ENCODE data around the gene SYF2. TPM values are rescaled to one million over a fixed set of nuclear protein-coding genes. Genes with fewer than 3 reads are reported as not detected.

SYF2 gene
- polyA plus RNA-seq, 2 of the 4 experiments (the other 2 are of a cell fraction), result 38.6 to 39.7 TPM

- TF ChIP-seq ATOH8 (CRISPR knock-in tag; IDR thresholded peaks at IDR 0.05; ENCODE audit: low read depth) (no peak), RFX5 (IDR thresholded peaks at IDR 0.05) (no peak), RARB (CRISPR knock-in tag; IDR thresholded peaks at IDR 0.05) (no peak), RAD21 (conservative IDR thresholded peaks at IDR 0.05 in 1 of 2, IDR thresholded peaks at IDR 0.05 in 1 of 2) (no peak), JUN (IDR thresholded peaks at IDR 0.05) (no peak)
These were observed 33.5 kb downstream of the SYF2 start (continued) for GRCh38 chr1:25198663-25199252.

- CTCF ChIA-PET, result interaction anchor here (1.0 to 1.7 kb wide), 3 partner anchors 349 to 350 kb away, joined by 3 to 5 read pairs (median 3); no protein-coding TSS in a partner anchor
- H3K4me1 ChIP-seq, result no peaks in the 10 kb centered on the region
- FAIRE-seq (no peak), DNase-seq (ENCODE audit: low read depth in 1 of 2, low spot score in 1 of 2) (no peak), ATAC-seq (no peak)
- H3K27ac ChIP-seq, result no peak overlapping the region
- H3K4me2 ChIP-seq, result no peak overlapping the region
- no peaks in the 10 kb centered on the region for H3K9me3 ChIP-seq
- POLR2A ChIA-PET, result no interaction called here
- no peak overlapping the region for H3K4me3 ChIP-seq
- TF ChIP-seq ESRRA (IDR thresholded peaks at IDR 0.05; ENCODE audit: borderline replicate concordance, low read length), result no peak
- no peak for TF ChIP-seq RARB (CRISPR knock-in tag; IDR thresholded peaks at IDR 0.05)
- TF ChIP-seq RAD21 (conservative IDR thresholded peaks at IDR 0.05 in 1 of 2, IDR thresholded peaks at IDR 0.05 in 1 of 2), result no peak
- TF ChIP-seq NR3C1 (IDR thresholded peaks at IDR 0.05), result no peak
- no peak for TF ChIP-seq ZC3H11A (IDR thresholded peaks at IDR 0.05)
- no peak for TF ChIP-seq CHD2 (IDR thresholded peaks at IDR 0.05; ENCODE audit: low read length, partially characterized antibody)
- TF ChIP-seq CTCF (IDR thresholded peaks at IDR 0.05), result no peak
- no peak for TF ChIP-seq SMC3 (IDR thresholded peaks at IDR 0.05)
- no peak for TF ChIP-seq CBX2 (IDR thresholded peaks at IDR 0.05; ENCODE audit: borderline replicate concordance, low read depth)
- TF ChIP-seq CBX8 (IDR thresholded peaks at IDR 0.05), result no peak
- TF ChIP-seq BHLHE40 (IDR thresholded peaks at IDR 0.05; ENCODE audit: low read depth, low read length), result no peak
- no peak for TF ChIP-seq KDM5A (IDR thresholded peaks at IDR 0.05)
- no peak for TF ChIP-seq RCOR1 (IDR thresholded peaks at IDR 0.05; ENCODE audit: low read depth, low read length)
- TF ChIP-seq HEYL (CRISPR knock-in tag; IDR thresholded peaks at IDR 0.05), result no peak
- no peak for TF ChIP-seq ZSCAN20 (CRISPR knock-in tag; IDR thresholded peaks at IDR 0.05)
- WGBS (ENCODE audit: missing lambda C conversion rate), result 55% methylated on average over 11 of the region's 11 CpGs
These were observed 34.2 kb downstream of the SYF2 start for GRCh38 chr1:25197982-25198662.

GRCh38 chr1:25197235-25197975 is 34.9 kb downstream of the SYF2 start:
- WGBS (ENCODE audit: missing lambda C conversion rate), result 79% methylated on average over 14 of the region's 20 CpGs
- ChIA-PET POLR2A (no interaction called here), CTCF (interaction anchor here (0.6 to 1.7 kb wide), 3 partner anchors 44 to 350 kb away, joined by 3 to 5 read pairs (median 3); no protein-coding TSS in a partner anchor)
- Histone ChIP-seq H3K27ac (no peak overlapping the region), H3K4me2 (no peak overlapping the region), H3K4me3 (no peak overlapping the region), H3K4me1 (no peaks in the 10 kb centered on the region), H3K9me3 (no peaks in the 10 kb centered on the region)
- no peak for FAIRE-seq
- DNase-seq (ENCODE audit: low read depth in 1 of 2, low spot score in 1 of 2), result no peak
- no peak for ATAC-seq
- no peak for TF ChIP-seq CTCF (IDR thresholded peaks at IDR 0.05)
- TF ChIP-seq MYC (IDR thresholded peaks at IDR 0.05; ENCODE audit: borderline replicate concordance, low read length), result no peak
- TF ChIP-seq CHD4 (IDR thresholded peaks at IDR 0.05; ENCODE audit: borderline replicate concordance), result no peak
- no peak for TF ChIP-seq E2F6 (IDR thresholded peaks at IDR 0.05; ENCODE audit: borderline replicate concordance, low read depth)
- TF ChIP-seq ZC3H11A (IDR thresholded peaks at IDR 0.05), result no peak
- no peak for TF ChIP-seq NR3C1 (IDR thresholded peaks at IDR 0.05)
- TF ChIP-seq USF2 (IDR thresholded peaks at IDR 0.05), result no peak
- TF ChIP-seq HOXA7 (CRISPR knock-in tag; IDR thresholded peaks at IDR 0.05), result no peak
- TF ChIP-seq JUNB (IDR thresholded peaks at IDR 0.05), result no peak

Measured in A549 (cell line).